WTC11 (cell line): ENCODE measurements around the gene CISD3.
A peak's percentile ranks its signal among the peaks of the same experiment; 100 is the strongest.

Experiments
- ATF2 ChIP-seq: sonication (generic); formaldehyde crosslinking; IDR thresholded peaks from 2 replicates; pipeline ENCODE4 v1.8.1; 2022; ENCODE audit warnings: low read depth, missing genetic modification reagents, borderline replicate concordance
- ATF3 ChIP-seq: sonication (generic); formaldehyde crosslinking; conservative IDR thresholded peaks from 2 replicates; pipeline ENCODE4 v1.8.1; 2022; ENCODE audit warnings: mild to moderate bottlenecking, missing genetic modification reagents
- CTCF ChIP-seq: fragments of 200-600 bp; IDR thresholded peaks from 2 replicates; pipeline ENCODE4 v1.8.0; 2022; ENCODE audit warnings: antibody characterized with exemption
- E2F4 ChIP-seq: sonication (generic); formaldehyde crosslinking; IDR thresholded peaks from 2 replicates; pipeline ENCODE4 v1.8.1; 2022; ENCODE audit warnings: low read depth, mild to moderate bottlenecking, moderate library complexity, missing genetic modification reagents, borderline replicate concordance
- ELF4 ChIP-seq: sonication (generic); formaldehyde crosslinking; IDR thresholded peaks from 2 replicates; pipeline ENCODE4 v1.8.1; 2022; ENCODE audit warnings: low read depth, mild to moderate bottlenecking, moderate library complexity, missing genetic modification reagents
- ESRRA ChIP-seq: sonication (generic); formaldehyde crosslinking; IDR thresholded peaks from 2 replicates; pipeline ENCODE4 v1.8.1; 2022; ENCODE audit warnings: mild to moderate bottlenecking, missing genetic modification reagents, borderline replicate concordance
- HMGA2 ChIP-seq: fragments of 250-450 bp; sonication (Bioruptor Pico); IDR thresholded peaks from 2 replicates; pipeline ENCODE4 v1.4.0; 2021; ENCODE audit warnings: mild to moderate bottlenecking, moderate library complexity
- MAX ChIP-seq: sonication (generic); formaldehyde crosslinking; IDR thresholded peaks from 2 replicates; pipeline ENCODE4 v1.8.0; 2022; ENCODE audit warnings: mild to moderate bottlenecking, missing genetic modification reagents
- MLX ChIP-seq: sonication (generic); formaldehyde crosslinking; IDR thresholded peaks from 2 replicates; pipeline ENCODE4 v1.8.1; 2023; ENCODE audit warnings: mild to moderate bottlenecking, missing genetic modification reagents, moderate library complexity
- SMAD4 ChIP-seq: sonication (generic); formaldehyde crosslinking; IDR thresholded peaks from 2 replicates; pipeline ENCODE4 v1.8.0; 2022; ENCODE audit warnings: mild to moderate bottlenecking, missing genetic modification reagents
- ZBTB21 ChIP-seq: sonication (generic); formaldehyde crosslinking; IDR thresholded peaks from 2 replicates; pipeline ENCODE4 v1.8.1; 2023; ENCODE audit warnings: mild to moderate bottlenecking, missing genetic modification reagents, borderline replicate concordance
- ZNF263 ChIP-seq: sonication (generic); formaldehyde crosslinking; IDR thresholded peaks from 2 replicates; pipeline ENCODE4 v1.8.1; 2022; ENCODE audit warnings: low read depth, mild to moderate bottlenecking, moderate library complexity, missing genetic modification reagents
- ZNF416 ChIP-seq: fragments of 250-450 bp; sonication (Bioruptor Pico); IDR thresholded peaks from 2 replicates; pipeline ENCODE4 v1.9.0; 2021; ENCODE audit warnings: mild to moderate bottlenecking, inconsistent platforms

GRCh38 chr17:38749223-38750043 is 19.3 kb downstream of the CISD3 start:
- TF ChIP-seq CTCF = no peak
- no peak for TF ChIP-seq ZNF263 (CRISPR knock-in tag)
- no peak for TF ChIP-seq SMAD4
- TF ChIP-seq ESRRA = no peak
- TF ChIP-seq ZBTB21 = peak; percentile 72
- TF ChIP-seq E2F4 (CRISPR knock-in tag) = no peak
- no peak for TF ChIP-seq MLX (CRISPR knock-in tag)
- TF ChIP-seq ATF2 (CRISPR knock-in tag) = no peak
- 0 out of 2 replicates have a peak, but pooled peaks have one; percentile 64 for TF ChIP-seq ELF4 (CRISPR knock-in tag)
- TF ChIP-seq MAX (CRISPR knock-in tag) = peak; percentile 85
- TF ChIP-seq ATF3 (CRISPR knock-in tag) = no peak
- TF ChIP-seq ZNF416 (CRISPR knock-in tag) = no peak
- TF ChIP-seq HMGA2 = no peak
